ENCODE results near the gene COG1. TPM values are rescaled to one million over a fixed set of nuclear protein-coding genes. Genes with fewer than 3 reads are reported as not detected.
A peak's percentile ranks its signal among the peaks of the same experiment; 100 is the strongest.
"Not testable (repeated sequence)": the region's sequence is repeated elsewhere in the genome, so short reads cannot be mapped to it uniquely, and the experiment has no call there.

Gene COG1
- total RNA-seq, 1 experiment from 2014 or later: 26.5 TPM

GRCh38 chr17:73145641-73146040 is 47.2 kb upstream of the COG1 start:
- H3K4me2 ChIP-seq (ENCODE audit: insufficient read depth, insufficient read length, low read length): no peak overlapping the region
- peaks cover 0 to 6% (median 5%) of the 10 kb centered on the region in 3 experiments; a peak in 4 of 7 replicates for H3K36me3 Mint-ChIP-seq (ENCODE audit: insufficient read depth in 1 of 3, low read depth in 3 of 3)

DNA sequence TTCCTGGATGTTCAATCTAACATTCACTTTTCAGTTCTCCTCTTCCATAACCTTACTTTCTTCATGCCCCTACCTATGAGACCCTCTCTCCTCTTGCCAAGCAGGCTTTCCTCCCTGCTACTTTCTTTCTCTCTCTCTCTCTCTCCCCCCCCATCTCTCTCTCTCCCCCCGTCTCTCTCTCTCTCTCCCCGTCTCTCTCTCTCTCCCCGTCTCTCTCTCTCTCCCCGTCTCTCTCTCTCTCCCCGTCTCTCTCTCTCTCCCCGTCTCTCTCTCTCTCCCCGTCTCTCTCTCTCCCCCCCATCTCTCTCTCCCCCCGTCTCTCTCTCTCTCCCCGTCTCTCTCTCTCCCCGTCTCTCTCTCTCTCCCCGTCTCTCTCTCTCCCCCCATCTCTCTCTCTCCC is 45.1 kb upstream of the COG1 start:
- H3K23me2 ChIP-seq (ENCODE audit: insufficient read length, low read depth, low read length, poor library complexity, severe bottlenecking); H3K4me2 ChIP-seq (ENCODE audit: insufficient read depth, insufficient read length, low read length); H3K27me3 ChIP-seq (ENCODE audit: insufficient read depth, low read length); H2BK15ac ChIP-seq (ENCODE audit: low read depth, low read length); H2BK5ac ChIP-seq (ENCODE audit: insufficient read length, low read length); H3K79me1 ChIP-seq (ENCODE audit: insufficient read depth, low read depth, low read length, poor library complexity, severe bottlenecking); H3K18ac ChIP-seq (ENCODE audit: insufficient read length, low read depth, low read length); H2BK120ac ChIP-seq (ENCODE audit: low read depth, low read length, poor library complexity, severe bottlenecking); H3K23ac ChIP-seq (ENCODE audit: insufficient read length, low read depth, low read length); H3T11ph ChIP-seq (ENCODE audit: low read length); H3K14ac ChIP-seq (ENCODE audit: insufficient read depth, low read length); H4K20me1 ChIP-seq (ENCODE audit: control insufficient read depth, insufficient read depth, insufficient read length); H3K9ac ChIP-seq (ENCODE audit: extremely low read depth, insufficient read length, low read length); H3K36me3 Mint-ChIP-seq (ENCODE audit: insufficient read depth in 1 of 3, low read depth in 3 of 3); H4K5ac ChIP-seq (ENCODE audit: insufficient read length, low read depth, low read length); H3K27ac ChIP-seq (ENCODE audit: insufficient read length, low read depth, low read length); H3K4me1 Mint-ChIP-seq; H4K91ac ChIP-seq (ENCODE audit: insufficient read length, low read depth, low read length); H3K4me1 ChIP-seq (ENCODE audit: insufficient read depth, low read length); DNase-seq; H3K79me2 ChIP-seq (ENCODE audit: insufficient read depth, low read length); H2AK5ac ChIP-seq (ENCODE audit: insufficient read length, low read length); H3K56ac ChIP-seq (ENCODE audit: insufficient read length, low read depth, low read length); H2BK20ac ChIP-seq (ENCODE audit: low read depth, low read length, poor library complexity, severe bottlenecking); H2AFZ ChIP-seq (ENCODE audit: low read length); H3K9me3 ChIP-seq (ENCODE audit: control insufficient read depth, low read depth, low read length); H3K27ac Mint-ChIP-seq; H3K4ac ChIP-seq (ENCODE audit: low read depth, low read length); H2BK12ac ChIP-seq (ENCODE audit: insufficient read length, low read depth, low read length): not testable (repeated sequence)
- peak overlapping the region; percentile 43 for H4K8ac ChIP-seq (replicated peaks; ENCODE audit: insufficient read length, low read depth, low read length)
- no CpG with 5 or more reads among the region's 11 CpGs for WGBS (ENCODE audit: extremely low coverage, insufficient read length, low lambda C conversion rate)
- peak overlapping the region in 1 of 2 experiments; percentile 9; a peak in 1 of 5 replicates for H3K4me3 Mint-ChIP-seq
- H3K27me3 Mint-ChIP-seq (ENCODE audit: low read depth): peaks cover 15% of the 10 kb centered on the region
- peaks cover 4 to 14% of the 10 kb centered on the region in 2 experiments; a peak in 4 of 5 replicates for H3K9me3 Mint-ChIP-seq

More at GRCh38 chr17:73145641-73146040, 47.2 kb upstream of the COG1 start:
- no peak overlapping the region for H4K5ac ChIP-seq (ENCODE audit: insufficient read length, low read depth, low read length)
- H2BK120ac ChIP-seq (ENCODE audit: low read depth, low read length, poor library complexity, severe bottlenecking): no peak overlapping the region
- no peak overlapping the region for H4K91ac ChIP-seq (ENCODE audit: insufficient read length, low read depth, low read length)
- H3K9ac ChIP-seq (ENCODE audit: extremely low read depth, insufficient read length, low read length): no peak overlapping the region
- Mint-ChIP-seq H3K4me1 (0 out of 4 replicates have a peak, but pooled peaks cover 0 to 2% of the 10 kb centered on the region in 2 experiments), H3K27me3 (ENCODE audit: low read depth) (peaks cover 13% of the 10 kb centered on the region), H3K9me3 (peaks cover 4 to 14% of the 10 kb centered on the region in 2 experiments; a peak in 4 of 5 replicates), H3K27ac (no peak overlapping the region), H3K4me3 (no peak overlapping the region)
- no peak overlapping the region for H2AFZ ChIP-seq (ENCODE audit: low read length)
- H2AK5ac ChIP-seq (ENCODE audit: insufficient read length, low read length): no peak overlapping the region
- H3K4me1 ChIP-seq (ENCODE audit: insufficient read depth, low read length): no peaks in the 10 kb centered on the region
- H2BK5ac ChIP-seq (ENCODE audit: insufficient read length, low read length): no peak overlapping the region
- H3K23ac ChIP-seq (ENCODE audit: insufficient read length, low read depth, low read length): no peak overlapping the region
- no peaks in the 10 kb centered on the region for H3K79me2 ChIP-seq (ENCODE audit: insufficient read depth, low read length)
- no peak overlapping the region for H3K56ac ChIP-seq (ENCODE audit: insufficient read length, low read depth, low read length)
- H2BK20ac ChIP-seq (ENCODE audit: low read depth, low read length, poor library complexity, severe bottlenecking): no peak overlapping the region
- H4K20me1 ChIP-seq (ENCODE audit: control insufficient read depth, insufficient read depth, insufficient read length): no peaks in the 10 kb centered on the region
- no peak overlapping the region for H3K14ac ChIP-seq (ENCODE audit: insufficient read depth, low read length)
- H3K23me2 ChIP-seq (ENCODE audit: insufficient read length, low read depth, low read length, poor library complexity, severe bottlenecking): no peaks in the 10 kb centered on the region
- WGBS (ENCODE audit: extremely low coverage, insufficient read length, low lambda C conversion rate): no CpG with 5 or more reads among the region's 2 CpGs
- no peak overlapping the region for H3K4ac ChIP-seq (ENCODE audit: low read depth, low read length)
- no peaks in the 10 kb centered on the region for H3K79me1 ChIP-seq (ENCODE audit: insufficient read depth, low read depth, low read length, poor library complexity, severe bottlenecking)
- no peak overlapping the region for H3K18ac ChIP-seq (ENCODE audit: insufficient read length, low read depth, low read length)
- H3K27ac ChIP-seq (ENCODE audit: insufficient read length, low read depth, low read length): no peak overlapping the region
- TF ChIP-seq CTCF (conservative IDR thresholded peaks at IDR 0.05): no peak
- no peak overlapping the region for H2BK15ac ChIP-seq (ENCODE audit: low read depth, low read length)
- no peaks in the 10 kb centered on the region for H3K27me3 ChIP-seq (ENCODE audit: insufficient read depth, low read length)
- H4K8ac ChIP-seq (replicated peaks; ENCODE audit: insufficient read length, low read depth, low read length): no peak overlapping the region
- H3T11ph ChIP-seq (ENCODE audit: low read length): no peak overlapping the region
- H3K9me3 ChIP-seq (ENCODE audit: control insufficient read depth, low read depth, low read length): no peaks in the 10 kb centered on the region
- no peak overlapping the region for H2BK12ac ChIP-seq (ENCODE audit: insufficient read length, low read depth, low read length)
- DNase-seq: no peak
